ENCODE measurements around the gene MAPKAPK3.

- TF ChIP-seq CTCF (conservative IDR thresholded peaks at IDR 0.05) (no peak), EZH2 (IDR thresholded peaks at IDR 0.05; ENCODE audit: low read depth) (no peak)
Measured at GRCh38 chr3:50695031-50695430, 78.1 kb downstream of the MAPKAPK3 start.
